Measurements from ENCODE around the gene TBX15.

GRCh38 chr1:118927427-118928187 lies 60.5 kb downstream of the TBX15 start:
- no peak for TF ChIP-seq YY1 (IDR thresholded peaks at IDR 0.05; ENCODE audit: insufficient read depth, insufficient read length)
- no peak for TF ChIP-seq SUZ12 (IDR thresholded peaks at IDR 0.05; ENCODE audit: extremely low read depth, insufficient read depth, insufficient read length)
- no peak for TF ChIP-seq ZNF274 (IDR thresholded peaks at IDR 0.05; ENCODE audit: low read depth, low read length)

All from NT2/D1 (cell line).